ENCODE results near the gene SLC16A5. TPM values are rescaled to one million over a fixed set of nuclear protein-coding genes. Genes with fewer than 3 reads are reported as not detected.

SLC16A5 gene
- total RNA-seq, 2 experiments from 2014 or later = 9.2 to 11.0 TPM

DNA sequence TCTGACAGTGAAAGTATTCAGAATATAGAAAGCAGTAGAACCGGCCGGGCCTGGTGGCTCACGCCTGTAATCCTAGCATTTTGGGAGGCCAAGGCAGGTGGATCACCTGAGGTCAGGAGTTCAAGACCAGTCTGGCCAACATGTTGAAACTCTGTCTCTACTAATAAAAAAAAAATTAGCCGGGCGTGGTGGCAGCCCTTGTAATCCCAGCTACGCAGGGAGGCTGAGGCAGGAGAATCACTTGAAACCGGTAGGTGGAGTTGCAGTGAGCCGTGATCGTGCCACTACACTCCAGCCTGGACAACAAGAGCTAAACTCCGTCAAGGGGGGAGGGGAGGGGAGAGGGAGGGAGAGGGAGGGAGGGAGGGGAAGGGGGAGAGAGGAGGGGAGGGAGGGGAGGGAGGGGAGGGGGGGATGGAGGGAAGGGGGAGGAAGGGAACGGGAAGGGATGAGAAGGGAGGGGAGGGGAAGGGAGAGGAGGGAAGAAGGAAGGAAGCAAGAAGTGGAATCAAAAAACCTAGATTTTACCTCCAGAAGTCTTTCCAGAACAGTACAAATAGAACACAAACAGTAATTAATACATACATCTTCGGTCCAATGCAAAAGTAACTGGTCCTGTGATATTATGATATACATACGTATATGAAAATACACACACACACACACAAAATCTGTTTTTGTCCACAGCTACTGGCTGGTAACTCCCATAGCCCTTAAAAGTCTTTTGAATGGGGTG is 54.6 kb downstream of the SLC16A5 start:
- Mint-ChIP-seq H3K27ac (no peak overlapping the region), H3K4me1 (ENCODE audit: low read depth) (peaks cover 16% of the 10 kb centered on the region), H3K27me3 (no peaks in the 10 kb centered on the region), H3K36me3 (ENCODE audit: low read depth) (peaks cover 42% of the 10 kb centered on the region), H3K9me3 (no peaks in the 10 kb centered on the region), H3K4me3 (no peak overlapping the region)
- intact Hi-C loops (cut with DNase I, micrococcal nuclease) = no loop called here
- no peak overlapping the region for H3K4me3 ChIP-seq (ENCODE audit: low read length)
- no peak for TF ChIP-seq CTCF (IDR thresholded peaks at IDR 0.05)
- POLR2A ChIA-PET = interaction anchor here (2.0 to 2.9 kb wide), 3 partner anchors 10 to 41 kb away, joined by 9 to 12 read pairs (median 11); partner anchors contain the start of genes JPT1, NT5C and SUMO2
- H3K4me1 ChIP-seq (ENCODE audit: insufficient read depth, low read length) = peaks cover 15% of the 10 kb centered on the region
- H3K36me3 ChIP-seq (ENCODE audit: insufficient read depth, low read length) = peaks cover 49% of the 10 kb centered on the region
- CTCF ChIA-PET = interaction anchor here (2.0 kb wide), 1 partner anchor 28 kb away, joined by 6 read pairs; no protein-coding TSS in a partner anchor
- H3K9me3 ChIP-seq (ENCODE audit: control insufficient read depth in 1 of 2, insufficient read depth in 1 of 2, low read length in 2 of 2) = no peaks in the 10 kb centered on the region
- DNase-seq (no peak), ATAC-seq (ENCODE audit: poor library complexity) (no peak)
- no peak overlapping the region for H3K27ac ChIP-seq (ENCODE audit: low read depth in 1 of 2, low read length in 2 of 2)
- H3K27me3 ChIP-seq (ENCODE audit: control insufficient read depth in 1 of 2, insufficient read depth in 2 of 2, low read length in 2 of 2) = no peaks in the 10 kb centered on the region

- Histone ChIP-seq H3K27me3 (ENCODE audit: control insufficient read depth in 1 of 2, insufficient read depth in 2 of 2, low read length in 2 of 2) (no peaks in the 10 kb centered on the region), H3K9me3 (ENCODE audit: control insufficient read depth in 1 of 2, insufficient read depth in 1 of 2, low read length in 2 of 2) (no peaks in the 10 kb centered on the region), H3K4me3 (ENCODE audit: low read length) (no peak overlapping the region), H3K4me1 (ENCODE audit: insufficient read depth, low read length) (peaks cover 15% of the 10 kb centered on the region), H3K36me3 (ENCODE audit: insufficient read depth, low read length) (peaks cover 55% of the 10 kb centered on the region), H3K27ac (ENCODE audit: low read depth in 1 of 2, low read length in 2 of 2) (no peak overlapping the region)
- Mint-ChIP-seq H3K4me3 (no peak overlapping the region), H3K27ac (no peak overlapping the region), H3K9me3 (no peaks in the 10 kb centered on the region), H3K4me1 (ENCODE audit: low read depth) (peaks cover 26% of the 10 kb centered on the region), H3K27me3 (no peaks in the 10 kb centered on the region), H3K36me3 (ENCODE audit: low read depth) (peaks cover 61% of the 10 kb centered on the region)
- ChIA-PET CTCF (interaction anchor here (0.7 to 3.5 kb wide), 4 partner anchors 14 to 51 kb away, joined by 3 to 9 read pairs (median 4); partner anchors contain the start of gene NT5C), POLR2A (interaction anchor here (1.3 kb wide), 1 partner anchor 14 kb away, joined by 3 read pairs; no protein-coding TSS in a partner anchor)
- no peak for TF ChIP-seq CTCF (IDR thresholded peaks at IDR 0.05)
- intact Hi-C loops (cut with DNase I, micrococcal nuclease) = no loop called here
- no peak for ATAC-seq (ENCODE audit: poor library complexity)
- DNase-seq = no peak
Observed at GRCh38 chr17:75144816-75145512, 57.2 kb downstream of the SLC16A5 start.

DNA sequence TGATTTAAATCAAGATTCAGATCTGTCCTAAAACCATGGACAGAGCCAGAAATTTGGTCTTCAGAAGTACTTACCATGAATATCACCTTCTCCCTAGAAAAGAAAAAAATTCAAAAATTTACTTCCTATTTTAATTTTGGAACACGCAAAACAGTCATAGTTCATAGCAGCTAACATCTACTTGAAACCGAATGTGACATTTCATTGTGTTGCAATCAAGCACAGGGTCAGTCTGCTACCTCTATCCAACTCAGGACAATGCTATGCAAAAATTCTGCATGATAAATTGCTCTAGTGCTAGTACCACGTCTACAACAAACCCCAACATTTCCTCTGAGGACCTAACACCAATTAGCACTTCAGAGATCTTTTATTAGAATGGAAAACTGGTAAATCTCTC is 58.8 kb downstream of the SLC16A5 start:
- Mint-ChIP-seq H3K9me3 (no peaks in the 10 kb centered on the region), H3K27ac (no peak overlapping the region), H3K36me3 (ENCODE audit: low read depth) (peaks cover 55% of the 10 kb centered on the region), H3K4me3 (no peak overlapping the region), H3K4me1 (ENCODE audit: low read depth) (peaks cover 12% of the 10 kb centered on the region), H3K27me3 (no peaks in the 10 kb centered on the region)
- Histone ChIP-seq H3K9me3 (ENCODE audit: control insufficient read depth in 1 of 2, insufficient read depth in 1 of 2, low read length in 2 of 2) (no peaks in the 10 kb centered on the region), H3K27me3 (ENCODE audit: control insufficient read depth in 1 of 2, insufficient read depth in 2 of 2, low read length in 2 of 2) (no peaks in the 10 kb centered on the region), H3K27ac (ENCODE audit: low read depth in 1 of 2, low read length in 2 of 2) (no peak overlapping the region), H3K4me3 (ENCODE audit: low read length) (no peak overlapping the region), H3K36me3 (ENCODE audit: insufficient read depth, low read length) (peaks cover 53% of the 10 kb centered on the region), H3K4me1 (ENCODE audit: insufficient read depth, low read length) (peaks cover 9% of the 10 kb centered on the region)
- DNase-seq (no peak), ATAC-seq (ENCODE audit: poor library complexity) (no peak)
- CTCF ChIA-PET = interaction anchor here (2.1 to 3.5 kb wide), 2 partner anchors 15 to 25 kb away, joined by 6 to 9 read pairs; partner anchors contain the start of gene NT5C
- intact Hi-C loops (cut with DNase I, micrococcal nuclease) = no loop called here
- POLR2A ChIA-PET = no interaction called here
- TF ChIP-seq CTCF (IDR thresholded peaks at IDR 0.05) = no peak

Data from CD4-positive, alpha-beta T cell (primary cell).